Measurements from ENCODE around the gene DAB1.

DAB1 gene

GRCh38 chr1:57410508-57410907 lies 13.4 kb downstream of the DAB1 start:
- no peak for DNase-seq

DNA sequence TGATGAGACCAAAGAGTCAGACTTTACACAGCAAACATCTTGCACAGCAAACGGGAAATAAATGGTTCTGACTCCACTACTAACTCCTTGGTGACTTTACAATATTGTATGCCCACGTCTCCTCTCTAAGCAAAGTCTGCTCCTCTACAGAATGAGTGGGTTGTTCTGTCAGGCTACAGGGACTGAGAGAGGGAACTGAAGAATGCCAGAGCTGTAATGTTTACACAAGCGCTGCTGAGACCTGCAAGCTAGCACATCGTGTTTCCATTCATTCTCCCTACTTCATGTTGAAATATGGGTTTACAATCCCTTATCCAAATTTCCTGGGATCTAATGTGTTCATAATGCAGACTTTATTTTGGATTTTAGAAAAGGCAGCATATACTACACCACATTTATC lies 15.9 kb downstream of the DAB1 start:
- no peak for DNase-seq

DNA sequence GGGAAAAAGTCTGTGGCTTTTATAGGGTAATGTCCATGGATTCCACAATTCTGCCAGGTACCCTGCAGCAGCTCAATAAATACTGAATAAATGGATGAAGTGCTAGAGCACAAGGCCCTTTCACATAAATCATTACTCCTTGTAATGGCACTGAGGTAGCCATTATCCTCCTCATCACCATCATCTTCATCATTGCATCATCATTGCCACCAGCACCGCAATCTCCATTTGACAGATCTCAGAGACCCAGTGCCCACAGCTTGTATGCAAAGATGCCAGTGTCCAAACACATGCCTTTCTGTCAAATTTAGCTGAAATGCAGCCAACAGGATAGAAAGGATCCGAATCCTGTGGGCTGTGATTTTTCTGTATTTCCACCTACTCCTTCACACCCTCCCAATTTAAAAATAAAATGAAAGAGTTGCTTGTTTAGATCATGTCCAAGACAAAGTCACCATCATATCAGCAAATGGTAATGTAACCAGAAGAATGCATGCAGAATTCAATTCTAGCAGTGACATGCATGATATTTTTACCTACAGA lies 17.4 kb downstream of the DAB1 start:
- DNase-seq: no peak

- no peak for DNase-seq
These were observed 19.0 kb downstream of the DAB1 start for GRCh38 chr1:57404884-57405283.

GRCh38 chr1:57403201-57403600 lies 20.7 kb downstream of the DAB1 start:
- no peak for DNase-seq

DNA sequence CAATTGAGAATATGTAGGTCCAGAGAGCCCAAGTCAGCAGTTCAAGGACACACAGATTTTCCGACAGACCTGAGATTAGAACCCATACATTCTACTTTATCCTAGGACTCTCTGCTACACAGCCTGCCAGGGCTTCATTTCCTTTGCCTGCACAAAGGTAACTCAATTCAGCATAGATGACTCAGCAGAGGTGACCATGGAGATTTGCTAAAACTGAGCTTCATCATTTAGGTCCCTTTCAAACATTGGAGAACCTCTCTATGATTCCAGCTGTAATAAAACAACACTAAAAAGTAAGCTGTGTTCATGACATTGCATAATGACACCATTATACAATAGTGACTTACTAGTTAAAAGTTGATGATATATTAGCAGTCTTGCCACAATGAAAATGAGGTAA lies 22.2 kb downstream of the DAB1 start:
- DNase-seq: no peak

GRCh38 chr1:57400048-57400447 lies 23.8 kb downstream of the DAB1 start:
- DNase-seq: no peak

DNA sequence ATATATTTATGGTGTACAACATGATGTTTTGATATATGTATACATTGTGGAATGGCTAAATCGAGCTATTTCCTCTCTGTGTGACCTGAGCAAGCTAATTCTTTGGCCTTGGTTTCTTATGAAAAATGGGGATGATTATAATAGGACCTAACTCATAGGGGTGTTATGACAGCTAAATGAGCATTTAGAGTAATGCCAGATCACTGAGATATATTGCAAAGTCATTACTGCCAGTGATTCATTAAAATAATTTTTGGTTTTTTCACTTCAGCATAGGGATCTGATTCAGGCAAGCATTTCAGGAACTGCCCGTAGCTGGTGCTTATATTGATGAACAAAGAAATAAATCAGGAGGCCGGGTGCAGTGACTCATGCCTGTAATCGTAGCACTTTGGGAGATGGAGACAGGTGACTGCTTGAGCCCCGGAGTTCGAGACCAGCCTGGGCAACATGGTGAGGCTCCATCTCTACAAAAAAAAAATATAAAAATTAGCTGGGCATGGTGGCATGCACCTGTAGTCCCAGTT lies 30.7 kb downstream of the DAB1 start:
- DNase-seq: no peak

GRCh38 chr1:57385336-57385735 lies 38.5 kb downstream of the DAB1 start:
- DNase-seq: no peak

DNA sequence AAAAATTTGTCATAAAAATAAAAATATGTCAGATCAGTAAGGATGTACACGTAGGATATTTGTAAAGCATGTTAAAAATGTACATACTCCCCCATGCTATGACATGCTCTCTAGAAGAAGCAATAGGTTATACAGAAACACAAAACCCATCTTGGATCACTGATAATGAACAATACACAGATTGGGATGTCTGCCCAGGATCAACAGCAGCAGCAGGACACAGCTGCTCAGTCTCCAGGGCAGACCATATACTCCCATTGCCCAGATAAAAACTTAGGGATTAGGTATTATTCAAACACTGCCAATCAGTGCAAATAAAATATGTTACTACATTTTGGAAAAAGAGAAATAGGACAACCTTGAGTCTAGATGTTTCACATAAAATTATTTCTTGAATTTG lies 39.0 kb downstream of the DAB1 start:
- no peak for DNase-seq

DNA sequence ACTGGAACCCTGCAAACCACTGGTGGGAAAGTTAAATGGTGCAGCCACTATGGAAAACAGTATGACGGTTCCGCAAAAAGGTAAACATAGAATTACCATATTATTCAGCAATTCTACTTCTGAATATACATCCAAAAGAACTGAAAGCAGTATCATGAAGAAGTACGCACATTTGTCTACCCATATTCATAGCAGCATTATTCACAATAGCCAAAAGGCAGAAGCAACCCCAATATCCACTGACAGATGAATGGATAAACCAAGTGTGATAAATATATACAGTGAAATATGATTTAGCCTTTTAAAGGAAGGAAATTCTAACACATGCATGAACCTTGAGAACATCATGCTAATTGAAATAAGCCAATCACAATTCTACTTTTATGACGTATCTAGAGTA lies 39.6 kb downstream of the DAB1 start:
- DNase-seq: no peak

DNA sequence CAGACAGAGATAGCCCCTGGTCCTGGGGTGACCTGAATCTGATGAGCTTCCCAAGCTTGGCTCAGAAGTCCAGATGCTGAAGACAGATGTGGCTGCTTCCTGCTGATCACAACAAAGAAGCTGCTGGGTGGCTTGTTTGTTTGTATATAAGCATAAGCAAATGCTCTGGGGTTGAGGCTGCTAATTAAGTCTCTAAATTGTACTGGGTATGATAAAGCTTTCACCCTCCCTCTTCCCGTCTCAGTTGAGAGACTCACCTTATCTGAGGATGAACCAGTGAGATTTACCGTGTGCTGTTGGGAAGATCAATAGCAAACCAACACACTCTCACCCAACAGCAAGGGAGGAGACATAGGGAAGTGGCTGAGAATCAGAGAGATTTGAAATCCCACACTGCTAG lies 42.0 kb downstream of the DAB1 start:
- DNase-seq: no peak

DNA sequence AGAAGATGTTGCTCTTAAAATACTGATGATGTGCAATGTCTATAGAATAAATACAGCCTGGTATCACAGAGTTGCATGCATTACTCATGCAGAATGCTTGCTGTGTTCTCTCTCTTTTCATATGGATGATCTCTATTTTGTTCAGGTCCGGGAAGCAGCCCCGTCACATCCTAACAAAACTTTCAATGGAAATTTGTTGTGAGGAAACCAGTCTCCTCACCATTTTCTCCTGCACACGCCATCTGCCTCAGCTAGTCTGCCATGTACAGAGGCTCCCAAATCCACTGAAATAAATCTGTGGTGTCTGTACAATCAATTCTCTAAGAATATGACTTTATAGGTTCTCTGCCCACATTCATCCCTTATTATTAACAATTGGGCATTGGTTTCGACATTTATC lies 42.4 kb downstream of the DAB1 start:
- DNase-seq: no peak

GRCh38 chr1:57380923-57381322 lies 42.9 kb downstream of the DAB1 start:
- no peak for DNase-seq

GRCh38 chr1:57378534-57378933 lies 45.3 kb downstream of the DAB1 start:
- DNase-seq: no peak

- no peak for DNase-seq
These were observed 46.3 kb downstream of the DAB1 start for GRCh38 chr1:57377339-57378139.

DNA sequence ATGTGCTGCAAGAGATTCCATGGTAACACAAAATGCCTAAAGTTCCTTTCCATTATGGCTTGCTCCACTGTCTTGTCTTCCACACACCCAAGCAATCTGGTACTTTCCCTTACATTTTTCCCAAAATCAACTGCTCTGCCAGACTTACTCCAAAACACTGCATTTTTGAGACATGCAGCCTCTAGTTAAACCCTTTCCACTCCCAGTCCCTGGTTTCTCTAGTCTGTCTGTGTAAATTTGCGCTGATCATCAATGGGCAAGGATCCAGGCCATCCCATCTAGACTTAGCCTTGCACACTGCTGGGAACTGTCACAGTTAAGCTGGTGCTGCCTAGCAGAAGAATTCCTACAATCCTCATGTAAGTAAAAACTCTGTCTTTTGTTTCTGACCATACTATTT lies 47.8 kb downstream of the DAB1 start:
- no peak for DNase-seq

GRCh38 chr1:57369889-57370288 lies 54.0 kb downstream of the DAB1 start:
- DNase-seq: no peak

GRCh38 chr1:57367945-57368344 lies 55.9 kb downstream of the DAB1 start:
- DNase-seq: no peak

DNA sequence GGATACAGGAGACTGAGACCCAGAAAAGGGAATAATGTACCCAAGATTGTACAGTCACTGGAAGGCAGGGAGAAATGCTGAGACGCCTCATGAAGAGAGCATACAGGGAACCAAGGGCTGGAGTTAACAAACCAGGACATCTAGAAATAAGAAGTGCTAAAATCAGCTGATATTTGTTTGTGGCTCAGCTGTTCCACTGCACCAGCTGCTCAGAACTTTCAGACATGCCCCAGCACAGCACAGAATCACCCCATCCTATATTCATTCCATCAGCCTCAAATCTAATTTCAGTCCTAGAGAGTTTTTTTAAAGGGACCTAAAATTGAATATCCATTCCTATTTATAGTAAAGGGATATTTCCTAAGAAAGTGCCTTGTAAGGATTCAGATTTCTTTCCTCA lies 60.2 kb downstream of the DAB1 start:
- no peak for DNase-seq

- no peak for DNase-seq
These were observed 60.7 kb downstream of the DAB1 start for GRCh38 chr1:57363165-57363564.

DNA sequence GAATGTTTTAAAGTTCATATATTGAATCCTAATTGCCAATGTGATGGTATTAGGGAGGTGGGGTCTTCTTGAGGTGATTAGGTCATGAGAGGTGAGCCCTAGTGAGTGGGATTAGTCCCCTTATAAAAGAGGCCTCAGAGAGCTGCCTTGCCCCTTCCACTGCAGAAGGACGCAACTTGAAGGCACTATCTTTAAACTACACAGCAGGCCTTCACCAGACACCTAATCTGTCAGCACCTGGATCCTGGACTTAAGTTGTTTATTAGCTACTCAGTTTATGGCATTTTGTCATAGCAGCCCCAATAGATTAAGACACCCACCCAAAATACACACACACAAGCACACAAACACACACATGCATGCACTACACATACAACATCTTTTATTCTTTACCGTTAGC lies 61.4 kb downstream of the DAB1 start:
- DNase-seq: no peak

DNA sequence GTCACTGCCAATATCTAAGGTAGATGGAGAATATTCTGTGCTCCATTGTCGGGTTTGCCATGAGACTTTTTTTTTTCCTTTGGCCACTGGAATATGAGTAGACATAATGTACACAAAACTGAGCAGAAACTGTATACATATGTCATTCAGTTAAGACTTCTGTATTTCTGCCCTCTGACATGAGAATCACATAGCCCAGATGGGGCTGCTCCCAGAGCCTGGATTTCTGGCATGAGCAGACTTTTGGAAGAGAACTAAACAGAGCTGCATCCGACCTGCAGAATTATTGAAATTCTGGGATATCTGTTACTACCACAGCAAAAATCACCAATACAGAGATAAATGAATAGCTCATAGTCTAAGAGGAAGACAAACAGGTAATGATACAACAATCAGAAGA lies 62.3 kb downstream of the DAB1 start:
- DNase-seq: no peak

GRCh38 chr1:57360846-57361407 lies 62.9 kb downstream of the DAB1 start:
- no peak for DNase-seq

GRCh38 chr1:57357462-57357861 lies 66.4 kb downstream of the DAB1 start:
- no peak for DNase-seq

All from CD4-positive, alpha-beta T cell treated with Interleukin-10 for 1 hour (primary cell).